GM12878 (cell line): ENCODE data around the gene LSM11. TPM values are rescaled to one million over a fixed set of nuclear protein-coding genes. Genes with fewer than 3 reads are reported as not detected.

Experiments
- ATAC-seq: fragments of 200-7000 bp; cut with Tn5 transposase; 3 replicates; pipeline ENCODE4 v1.9.1; 2020; ENCODE audit warnings: mild to moderate bottlenecking, moderate library complexity
- BruUV-seq: library from RNA; stranded (reverse); fragments of 400-500 nt; replicated peaks from 2 replicates; lab custom pipeline; 2021; lab: Mats Ljungman, UMichigan
- CTCF ChIA-PET: fragments of 300-600 bp; sonication (Branson Sonifier 250); formaldehyde crosslinking; extraction: SDS; loops from one replicate; lab custom pipeline; 2021; ENCODE audit warnings: inconsistent platforms; lab: Yijun Ruan, JAX
- POLR2A ChIA-PET: fragments of 350-600 bp; formaldehyde crosslinking; extraction: SDS; loops from one replicate; lab custom pipeline; 2021; ENCODE audit warnings: inconsistent platforms; lab: Charles Lee
- RAD21 ChIA-PET: fragments of 300-600 bp; sonication (Branson Sonifier 250); formaldehyde crosslinking; loops from one replicate; lab custom pipeline; 2023; ENCODE audit warnings: antibody characterized with exemption; ENCODE audit not compliant: unreplicated experiment; lab: Charles Lee
- SMC1A ChIA-PET: fragments of 300-600 bp; sonication (Branson Sonifier 250); formaldehyde crosslinking; loops from one replicate; lab custom pipeline; 2023; ENCODE audit not compliant: unreplicated experiment, uncharacterized antibody; lab: Charles Lee
- DNase-seq: peaks from one replicate; pipeline ENCODE4 v3.0.0-alpha.2; 2011; ENCODE audit warnings: low read depth, low spot score
- FAIRE-seq: peaks from 3 replicates; lab custom pipeline; 2011; peaks lifted over from hg19 to GRCh38; lab: Jason Lieb, UNC
- H2AFZ ChIP-seq: 2 replicates; pipeline ENCODE4 v1.6.0; 2011; ENCODE audit warnings: low read depth, low read length, control low read depth; ENCODE audit not compliant: control insufficient read depth
- H3K27ac ChIP-seq: 2 replicates; pipeline ENCODE4 v1.5.1; 2011; ENCODE audit warnings: control low read depth; ENCODE audit not compliant: control insufficient read depth, insufficient read depth
- H3K27me3 ChIP-seq, 2 experiments: replicated peaks in 1 of 2; 2 replicates each; pipeline versions ENCODE4 v1.6.0 to v1.6.1; 2011; ENCODE audit warnings: low read length in 1 of 2; ENCODE audit not compliant: control insufficient read depth in 2 of 2, insufficient read depth in 2 of 2
- H3K36me3 ChIP-seq, 2 experiments: 2 replicates each; pipeline ENCODE4 v1.5.1; 2011; ENCODE audit warnings: low read length in 1 of 2; ENCODE audit not compliant: control insufficient read depth in 2 of 2, insufficient read depth in 2 of 2
- H3K4me1 ChIP-seq: 2 replicates; pipeline ENCODE4 v1.6.1; 2011; ENCODE audit warnings: mild to moderate bottlenecking, low read length, moderate library complexity, mixed read lengths; ENCODE audit not compliant: control insufficient read depth, insufficient read depth
- H3K4me2 ChIP-seq: 2 replicates; pipeline ENCODE4 v1.6.0; 2011; ENCODE audit warnings: control low read depth; ENCODE audit not compliant: control insufficient read depth, insufficient read depth
- H3K4me3 ChIP-seq: fragments of 200-600 bp; sonication (generic); 2 replicates; pipeline ENCODE4 v1.5.1; 2016
- H3K79me2 ChIP-seq: 2 replicates; pipeline ENCODE4 v1.6.0; 2011; ENCODE audit warnings: low read length; ENCODE audit not compliant: control insufficient read depth, insufficient read depth
- H3K9ac ChIP-seq: 2 replicates; pipeline ENCODE4 v1.8.0; 2011; ENCODE audit warnings: low read length, control low read depth, mixed read lengths; ENCODE audit not compliant: control insufficient read depth, insufficient read depth
- H3K9me3 ChIP-seq: replicated peaks from 3 replicates; pipeline ENCODE4 v1.5.1; 2011; ENCODE audit warnings: mild to moderate bottlenecking, low read length; ENCODE audit not compliant: control insufficient read depth, insufficient read depth
- H4K20me1 ChIP-seq: 2 replicates; pipeline ENCODE4 v1.6.0; 2011; ENCODE audit not compliant: control insufficient read depth, insufficient read depth
- BCL3 ChIP-seq: IDR thresholded peaks from 2 replicates; pipeline ENCODE4 v1.6.1; 2011; ENCODE audit warnings: borderline replicate concordance, low read depth, mild to moderate bottlenecking, moderate library complexity, low read length; ENCODE audit not compliant: insufficient read depth, poor library complexity, severe bottlenecking
- CEBPZ ChIP-seq: fragments of 150-350 bp; IDR thresholded peaks from 2 replicates; pipeline ENCODE4 v1.6.1; 2016; ENCODE audit warnings: low read depth, low read length
- IKZF2 ChIP-seq, 2 experiments: fragments of 450-650 bp; IDR thresholded peaks; 2 replicates each; pipeline ENCODE4 v1.6.1; 2017; ENCODE audit warnings: mild to moderate bottlenecking in 2 of 2, moderate library complexity in 2 of 2
- NFYA ChIP-seq: IDR thresholded peaks from 2 replicates; pipeline ENCODE4 v1.6.1; 2011; ENCODE audit warnings: low read depth, mild to moderate bottlenecking, low read length, improper control_type of control experiment, borderline replicate concordance
- NRF1 ChIP-seq: conservative IDR thresholded peaks from 2 replicates; pipeline ENCODE4 v1.6.1; 2011; ENCODE audit warnings: mild to moderate bottlenecking, low read depth, low read length, improper control_type of control experiment
- SP1 ChIP-seq: IDR thresholded peaks from one replicate; pipeline ENCODE4 v1.6.1; 2011; ENCODE audit warnings: low read depth, low read length
- SREBF1 ChIP-seq: IDR thresholded peaks from 2 replicates; pipeline ENCODE4 v1.6.1; 2012; ENCODE audit warnings: mild to moderate bottlenecking, low read length
- USF1 ChIP-seq: IDR thresholded peaks from 2 replicates; pipeline ENCODE4 v1.6.1; 2011; ENCODE audit warnings: borderline replicate concordance, low read depth, mild to moderate bottlenecking, moderate library complexity, mixed read lengths, low read length; ENCODE audit not compliant: insufficient read depth; ENCODE audit errors: extremely low read length
- ZNF207 ChIP-seq: fragments of 450-650 bp; IDR thresholded peaks from 2 replicates; pipeline ENCODE4 v1.6.1; 2014; ENCODE audit warnings: antibody characterized with exemption, mild to moderate bottlenecking, borderline replicate concordance
- ZNF592 ChIP-seq: fragments of 450-650 bp; IDR thresholded peaks from 2 replicates; pipeline ENCODE4 v1.6.1; 2017; ENCODE audit warnings: mild to moderate bottlenecking, moderate library complexity
- WGBS: methylation state at CpG from one replicate; pipeline ENCODE4 v1.1.6; 2016; ENCODE audit warnings: low lambda C conversion rate; ENCODE audit not compliant: insufficient replicate concordance, insufficient coverage; ENCODE audit errors: missing lambda C conversion rate; 5-methylcytosine and 5-hydroxymethylcytosine counted together
- in situ Hi-C: fragments of 300-500 bp; cut with MboI; formaldehyde crosslinking; loops from 9 replicates; pipeline ENCODE4 v1.14.3; 2018; ENCODE audit warnings: mixed read lengths
- intact Hi-C: fragments of 100-400 bp; cut with micrococcal nuclease; formaldehyde crosslinking; loops from one replicate; pipeline ENCODE4 v1.14.2; 2022; ENCODE audit not compliant: unreplicated experiment
- polyA plus RNA-seq, 11 experiments: library from polyadenylated mRNA; depleted of rRNA in 4 of 11; unstranded in 6 of 11; stranded (reverse) in 5 of 11; fragments of >200 nt; fragmentation: Nextera tagmentation in 4 of 11; fragmentation: Illumina TruSeq in 1 of 11; extraction: Ambion mirVana in 4 of 11; extraction: Trizol in 1 of 11; gene quantifications; 1 replicate in 1 of 11; 2 replicates in 10 of 11; pipeline versions ENCODE4 v1.2.1 to v1.2.3, GENCODE V29; 2011 to 2016; ENCODE audit warnings: inconsistent platforms in 2 of 11, missing spikeins in 2 of 11, low read depth in 1 of 11
- total RNA-seq, 4 experiments: library from RNA; depleted of rRNA in 3 of 4; stranded (reverse); fragments of >200 nt in 3 of 4; fragmentation: Illumina TruSeq in 1 of 4; extraction: Trizol in 1 of 4; gene quantifications; 2 replicates each; pipeline versions ENCODE4 v1.2.1 to v1.2.3, GENCODE V29; 2013 to 2021

The LSM11 gene
- total and polyA plus RNA-seq, 10 of the 15 experiments (the other 5 are each of a cell fraction or from before 2014, with no cell fraction given) = 0.71 to 8.5 (median 4.2) TPM

GRCh38 chr5:157721159-157721558, 22.4 kb upstream of the LSM11 start:
- WGBS = 72% methylated on average over 6 of the region's 6 CpGs
- no peaks in the 10 kb centered on the region for H3K79me2 ChIP-seq
- intact Hi-C loops (no loop called here), in situ Hi-C loops (no loop called here)
- H3K4me1 ChIP-seq = peaks cover 4% of the 10 kb centered on the region
- H3K36me3 ChIP-seq = no peaks in the 10 kb centered on the region
- H3K27ac ChIP-seq = no peak overlapping the region
- SMC1A ChIA-PET = interaction anchor here (1.1 to 7.7 kb wide), 5 partner anchors 10 to 289 kb away, joined by 3 to 77 read pairs (median 6); partner anchors contain the start of gene LSM11
- DNase-seq (no peak), FAIRE-seq (no peak), ATAC-seq (no peak)
- H2AFZ ChIP-seq = no peak overlapping the region
- RAD21 ChIA-PET = interaction anchor here (1.0 to 5.2 kb wide), 3 partner anchors 10 to 289 kb away, joined by 3 to 72 read pairs (median 4); partner anchors contain the start of gene THG1L
- no peak overlapping the region for H3K4me2 ChIP-seq
- CTCF ChIA-PET = interaction anchor here (1.0 to 8.8 kb wide), 8 partner anchors 11 to 468 kb away, joined by 3 to 90 read pairs (median 6); partner anchors contain the start of gene LSM11
- H4K20me1 ChIP-seq = no peaks in the 10 kb centered on the region
- H3K27me3 ChIP-seq = no peaks in the 10 kb centered on the region
- TF ChIP-seq NRF1 (no peak), CEBPZ (no peak), ZNF592 (no peak), SP1 (no peak), IKZF2 (IDR thresholded peaks at IDR 0.05) (no peak), BCL3 (no peak), SREBF1 (no peak), NFYA (no peak), USF1 (no peak), ZNF207 (no peak)
- POLR2A ChIA-PET = interaction anchor here (0.6 kb wide), 3 partner anchors 41 to 152 kb away, joined by 3 to 4 read pairs (median 3); no protein-coding TSS in a partner anchor
- no TSS peak for BruUV-seq
- no peak overlapping the region for H3K9ac ChIP-seq
- no peaks in the 10 kb centered on the region; the same call in 2 of the 3 replicates for H3K9me3 ChIP-seq
- no peak overlapping the region for H3K4me3 ChIP-seq
